Mucosa of descending colon (tissue), 3 donors: ENCODE measurements around the gene SBF2. TPM values are rescaled to one million over a fixed set of nuclear protein-coding genes. Genes with fewer than 3 reads are reported as not detected.
"Not testable (repeated sequence)": the region's sequence is repeated elsewhere in the genome, so short reads cannot be mapped to it uniquely, and the experiment has no call there.

Experiments used
- ATAC-seq: fragments of 200-7000 bp; cut with Tn5 transposase; one replicate; pipeline ENCODE4 v1.9.1; 2020; ENCODE audit warnings: mild to moderate bottlenecking, moderate library complexity
- DNase-seq, 3 donors: peaks; one replicate each; pipeline ENCODE4 v3.0.0-alpha.2; 2020
- H3K36me3 ChIP-seq: fragments of 200-600 bp; one replicate; pipeline ENCODE4 v1.8.0; 2021; ENCODE audit warnings: low read depth, mild to moderate bottlenecking
- H3K4me1 ChIP-seq: fragments of 200-600 bp; one replicate; pipeline ENCODE4 v1.8.0; 2021; ENCODE audit warnings: low read depth, mild to moderate bottlenecking
- H3K4me3 ChIP-seq: fragments of 200-600 bp; one replicate; pipeline ENCODE4 v1.8.0; 2021; ENCODE audit warnings: mild to moderate bottlenecking
- H3K9me3 ChIP-seq: fragments of 200-600 bp; one replicate; pipeline ENCODE4 v1.8.0; 2021; ENCODE audit warnings: mild to moderate bottlenecking
- CTCF ChIP-seq: fragments of 200-600 bp; IDR thresholded peaks from one replicate; pipeline ENCODE4 v1.8.0; 2022; ENCODE audit warnings: antibody characterized with exemption, mild to moderate bottlenecking
- intact Hi-C, 2 donors: fragments of 100-400 bp; cut with DNase I in 1 of 2; cut with micrococcal nuclease in 1 of 2; formaldehyde crosslinking; loops; one replicate each; pipeline versions ENCODE4 v1.11.0 to v1.11.1; 2022; cut with DNase I, micrococcal nuclease
- total RNA-seq, 3 donors: library from RNA; stranded (reverse); fragmentation: NEBNext Ultra II Directional in 2 of 3; extraction: Animal tissue kit (Norgen Biotek cat#: 25700) in 2 of 3; gene quantifications; one replicate each; pipeline versions ENCODE4 v1.2.1 to v1.2.4, GENCODE V29; 2021 to 2023
- donor health status: DM: no; HTN: no; CAD: no; lungs with moderate emphysema.
- donor health status: DM: no; HTN: no; CAD: no.
- donor health status: DM: no; HTN: yes; CAD: no.

Gene SBF2
- total RNA-seq, 3 donors from 2014 or later = 35.2 to 60.3 (median 48.2) TPM

GRCh38 chr11:10130875-10131274, 163.1 kb downstream of the SBF2 start:
- DNase-seq (no peak), ATAC-seq (no peak)
- Histone ChIP-seq H3K9me3 (peaks cover 4% of the 10 kb centered on the region), H3K36me3 (no peaks in the 10 kb centered on the region), H3K4me1 (peaks cover 3% of the 10 kb centered on the region), H3K4me3 (no peak overlapping the region)
- no peak for TF ChIP-seq CTCF
- intact Hi-C loops = loop anchor here in 1 of 2 donors (10.0 kb wide), 1 partner anchor 506 kb away; no protein-coding TSS in a partner anchor

GRCh38 chr11:10129184-10129583, 164.8 kb downstream of the SBF2 start:
- intact Hi-C loops = not testable (repeated sequence)

GRCh38 chr11:10125522-10126133, 168.4 kb downstream of the SBF2 start:
- Histone ChIP-seq H3K4me3 (no peak overlapping the region), H3K4me1 (no peaks in the 10 kb centered on the region), H3K9me3 (no peaks in the 10 kb centered on the region), H3K36me3 (no peaks in the 10 kb centered on the region)
- intact Hi-C loops = no loop called here
- TF ChIP-seq CTCF = no peak
- DNase-seq (no peak), ATAC-seq (no peak)

More at GRCh38 chr11:10129184-10129583, 164.8 kb downstream of the SBF2 start:
- not testable (repeated sequence) for H3K9me3 ChIP-seq, H3K4me1 ChIP-seq, H3K36me3 ChIP-seq, H3K4me3 ChIP-seq, ATAC-seq, DNase-seq

- H3K4me1 ChIP-seq = no peaks in the 10 kb centered on the region
- no peaks in the 10 kb centered on the region for H3K9me3 ChIP-seq
- intact Hi-C loops = no loop called here
- ATAC-seq (peak; percentile 66), DNase-seq (no peak)
- H3K4me3 ChIP-seq = no peak overlapping the region
- H3K36me3 ChIP-seq = no peaks in the 10 kb centered on the region
- TF ChIP-seq CTCF = no peak
Observed at GRCh38 chr11:10122326-10123197, 171.5 kb downstream of the SBF2 start.

GRCh38 chr11:10118865-10119264, 175.2 kb downstream of the SBF2 start:
- intact Hi-C loops = no loop called here
- DNase-seq (no peak), ATAC-seq (no peak)
- Histone ChIP-seq H3K4me3 (no peak overlapping the region), H3K9me3 (no peaks in the 10 kb centered on the region), H3K36me3 (no peaks in the 10 kb centered on the region), H3K4me1 (no peaks in the 10 kb centered on the region)
- no peak for TF ChIP-seq CTCF

- no peak for TF ChIP-seq CTCF
- ATAC-seq (no peak), DNase-seq (no peak)
Observed at GRCh38 chr11:10117709-10118351, 176.2 kb downstream of the SBF2 start.

More at GRCh38 chr11:10117709-10118351, 176.2 kb downstream of the SBF2 start:
- H3K4me3 ChIP-seq = no peak overlapping the region
- no peaks in the 10 kb centered on the region for H3K9me3 ChIP-seq
- no peaks in the 10 kb centered on the region for H3K4me1 ChIP-seq
- intact Hi-C loops = no loop called here
- no peaks in the 10 kb centered on the region for H3K36me3 ChIP-seq
